PC-9 (cell line): ENCODE data around the gene ARNT2.

Source experiments
- EZH2 ChIP-seq: fragments of 200-600 bp; sonication (generic); IDR thresholded peaks from 2 replicates; pipeline ENCODE4 v1.8.0; 2017; ENCODE audit warnings: antibody characterized with exemption, low read depth
- TF ChIP-seq, protein P1 (sequence below): fragments of 200-600 bp; sonication (generic); conservative IDR thresholded peaks from 2 replicates; pipeline ENCODE4 v1.6.1; 2017; ENCODE audit warnings: mixed run types, antibody characterized with exemption, mild to moderate bottlenecking, moderate library complexity

GRCh38 chr15:80491163-80491847 lies 87.1 kb downstream of the ARNT2 start:
- TF ChIP-seq, protein P1, sequence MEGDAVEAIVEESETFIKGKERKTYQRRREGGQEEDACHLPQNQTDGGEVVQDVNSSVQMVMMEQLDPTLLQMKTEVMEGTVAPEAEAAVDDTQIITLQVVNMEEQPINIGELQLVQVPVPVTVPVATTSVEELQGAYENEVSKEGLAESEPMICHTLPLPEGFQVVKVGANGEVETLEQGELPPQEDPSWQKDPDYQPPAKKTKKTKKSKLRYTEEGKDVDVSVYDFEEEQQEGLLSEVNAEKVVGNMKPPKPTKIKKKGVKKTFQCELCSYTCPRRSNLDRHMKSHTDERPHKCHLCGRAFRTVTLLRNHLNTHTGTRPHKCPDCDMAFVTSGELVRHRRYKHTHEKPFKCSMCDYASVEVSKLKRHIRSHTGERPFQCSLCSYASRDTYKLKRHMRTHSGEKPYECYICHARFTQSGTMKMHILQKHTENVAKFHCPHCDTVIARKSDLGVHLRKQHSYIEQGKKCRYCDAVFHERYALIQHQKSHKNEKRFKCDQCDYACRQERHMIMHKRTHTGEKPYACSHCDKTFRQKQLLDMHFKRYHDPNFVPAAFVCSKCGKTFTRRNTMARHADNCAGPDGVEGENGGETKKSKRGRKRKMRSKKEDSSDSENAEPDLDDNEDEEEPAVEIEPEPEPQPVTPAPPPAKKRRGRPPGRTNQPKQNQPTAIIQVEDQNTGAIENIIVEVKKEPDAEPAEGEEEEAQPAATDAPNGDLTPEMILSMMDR: no peak
- TF ChIP-seq EZH2: no peak
